ENCODE measurements around the gene GBE1. TPM values are rescaled to one million over a fixed set of nuclear protein-coding genes. Genes with fewer than 3 reads are reported as not detected.

GBE1 gene
- total RNA-seq, 2 donors from 2014 or later = 9.6 to 15.8 TPM

DNA sequence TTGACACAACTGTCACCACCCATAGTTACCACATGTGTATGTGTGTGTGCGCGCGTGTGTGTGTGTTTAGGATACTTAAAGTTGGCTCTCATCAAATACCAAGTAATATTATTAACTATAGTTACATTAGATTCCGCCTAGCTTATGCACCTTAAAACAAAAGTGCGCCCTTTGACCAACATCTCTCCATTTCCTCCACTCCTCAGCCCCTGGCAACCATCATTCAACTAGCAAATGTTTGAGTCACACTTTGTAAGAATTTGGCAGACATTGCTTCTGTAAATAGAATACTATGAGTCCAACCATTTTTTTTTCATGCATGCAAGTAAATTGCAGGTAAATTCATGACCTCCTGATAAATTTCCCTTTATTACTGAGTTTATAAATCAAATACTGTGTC is 169.3 kb downstream of the GBE1 start:
- intact Hi-C loops (cut with DNase I) = no loop called here
- no peak for DNase-seq
- Histone ChIP-seq H3K4me1 (no peaks in the 10 kb centered on the region), H3K4me3 (no peak overlapping the region), H3K27ac (no peak overlapping the region), H3K27me3 (no peaks in the 10 kb centered on the region), H3K9me3 (no peaks in the 10 kb centered on the region), H3K36me3 (replicated peaks in 1 of 2; ENCODE audit: insufficient read depth in 1 of 2, low read depth in 2 of 2) (peaks cover 0 to 5% of the 10 kb centered on the region in 2 donors)
- TF ChIP-seq CTCF (IDR thresholded peaks at IDR 0.05) (no peak), POLR2A (IDR thresholded peaks at IDR 0.05) (no peak)
- WGBS, 2 donors = 96 to 97% methylated on average over 5 of the region's 5 CpGs
- ATAC-seq = no peak

- DNase-seq = no peak
- no peaks in the 10 kb centered on the region for H3K27me3 ChIP-seq
- intact Hi-C loops (cut with DNase I) = no loop called here
- peaks cover 2 to 4% of the 10 kb centered on the region in 2 donors for H3K36me3 ChIP-seq (replicated peaks in 1 of 2; ENCODE audit: insufficient read depth in 1 of 2, low read depth in 2 of 2)
- no peak overlapping the region for H3K27ac ChIP-seq
- WGBS, 2 donors = 59 to 64% methylated on average over 5 of the region's 5 CpGs
- no peaks in the 10 kb centered on the region for H3K9me3 ChIP-seq
- H3K4me1 ChIP-seq = no peaks in the 10 kb centered on the region
- H3K4me3 ChIP-seq = no peak overlapping the region
- no peak for ATAC-seq
- TF ChIP-seq POLR2A (IDR thresholded peaks at IDR 0.05) = no peak
- TF ChIP-seq CTCF (IDR thresholded peaks at IDR 0.05) = no peak
Observed at GRCh38 chr3:81585937-81586336, 175.5 kb downstream of the GBE1 start.

DNA sequence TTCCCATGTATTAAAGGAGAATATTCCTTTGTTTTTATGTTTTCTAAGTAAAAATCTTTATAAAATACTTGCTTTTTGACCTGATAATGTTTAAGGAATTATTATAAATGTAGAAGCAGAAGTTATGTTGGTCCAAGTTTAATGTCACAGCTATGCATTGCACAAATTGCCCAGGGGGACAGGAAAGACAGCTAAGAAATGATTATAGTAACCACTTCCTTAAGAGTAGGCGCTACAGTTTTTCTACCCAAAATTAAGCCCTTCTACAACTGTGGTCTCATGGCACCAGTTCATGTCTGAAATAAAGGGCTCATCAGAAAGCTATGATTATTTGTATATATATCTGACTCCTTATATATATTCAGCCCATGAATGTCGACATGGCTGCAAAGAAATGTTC is 176.4 kb downstream of the GBE1 start:
- H3K4me1 ChIP-seq = no peaks in the 10 kb centered on the region
- no peak for ATAC-seq
- intact Hi-C loops (cut with DNase I) = no loop called here
- no peaks in the 10 kb centered on the region for H3K9me3 ChIP-seq
- WGBS, 2 donors = 82 to 95% methylated on average over 2 of the region's 2 CpGs
- TF ChIP-seq CTCF (IDR thresholded peaks at IDR 0.05) (no peak), POLR2A (IDR thresholded peaks at IDR 0.05) (no peak)
- H3K27me3 ChIP-seq = no peaks in the 10 kb centered on the region
- H3K36me3 ChIP-seq (replicated peaks in 1 of 2; ENCODE audit: insufficient read depth in 1 of 2, low read depth in 2 of 2) = peaks cover 0 to 4% of the 10 kb centered on the region in 2 donors
- no peak overlapping the region for H3K27ac ChIP-seq
- H3K4me3 ChIP-seq = no peak overlapping the region
- no peak for DNase-seq

DNA sequence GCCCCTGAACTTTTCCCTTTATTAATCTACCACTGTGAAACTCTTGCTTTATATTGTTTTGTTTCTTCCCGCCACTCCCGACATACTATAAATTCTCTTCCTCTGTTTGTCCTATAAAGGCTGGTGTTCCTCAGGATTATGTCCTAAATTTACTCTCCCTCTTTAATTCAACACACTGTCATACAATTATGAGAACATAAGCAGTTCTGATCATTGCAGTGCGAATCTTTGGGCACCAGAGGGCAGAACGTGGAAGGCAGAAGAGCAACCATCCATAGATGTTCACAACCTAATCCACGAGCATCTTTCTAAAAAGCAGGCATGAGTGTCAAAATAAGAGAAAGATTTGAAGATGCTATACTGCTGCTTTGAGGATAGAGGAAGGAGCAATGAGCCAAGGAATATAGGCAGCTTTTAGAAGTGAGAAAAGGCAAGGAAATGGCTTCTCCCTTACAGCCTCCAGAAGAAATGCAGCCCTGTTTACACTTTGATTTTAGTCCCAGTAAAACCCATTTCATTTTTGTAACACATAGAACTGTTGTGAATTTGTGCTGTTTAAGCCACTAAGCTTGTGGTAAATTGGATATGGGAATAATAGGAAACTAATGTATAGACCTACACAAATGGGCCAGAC is 179.4 kb downstream of the GBE1 start:
- no peaks in the 10 kb centered on the region for H3K27me3 ChIP-seq
- H3K36me3 ChIP-seq (replicated peaks in 1 of 2; ENCODE audit: insufficient read depth in 1 of 2, low read depth in 2 of 2) = peaks cover 0 to 4% of the 10 kb centered on the region in 2 donors
- TF ChIP-seq POLR2A (IDR thresholded peaks at IDR 0.05) = no peak
- TF ChIP-seq CTCF (IDR thresholded peaks at IDR 0.05) = peak; percentile 24 to 57 (median 51)
- no peak overlapping the region for H3K27ac ChIP-seq
- H3K4me3 ChIP-seq = no peak overlapping the region
- ATAC-seq = peak; percentile 50
- 21 to 27% methylated on average over 5 of the region's 5 CpGs for WGBS, 2 donors
- H3K4me1 ChIP-seq = no peaks in the 10 kb centered on the region
- H3K9me3 ChIP-seq = no peaks in the 10 kb centered on the region
- DNase-seq = peak; percentile 23 to 52 (median 32)
- intact Hi-C loops (cut with DNase I) = no loop called here

DNA sequence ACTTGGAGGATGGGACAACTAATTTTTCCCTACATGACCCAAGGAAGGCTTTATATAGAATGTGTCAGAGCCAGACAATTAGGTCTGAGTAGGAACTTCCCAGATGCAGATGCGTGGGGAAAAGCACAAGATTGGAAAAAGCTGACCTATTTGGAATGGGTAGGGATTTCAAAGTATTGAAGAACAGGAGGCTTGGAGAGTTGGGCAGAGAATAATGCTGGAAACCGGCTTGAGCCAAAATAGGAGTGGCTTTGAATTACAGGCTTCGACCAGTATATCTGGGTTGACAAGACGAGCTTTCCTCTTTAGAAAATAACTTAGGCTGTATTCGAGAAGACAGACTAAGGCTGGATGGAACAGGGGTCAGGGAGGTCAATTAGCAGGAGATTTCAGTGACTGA is 181.1 kb downstream of the GBE1 start:
- H3K27me3 ChIP-seq = no peaks in the 10 kb centered on the region
- DNase-seq (no peak), ATAC-seq (no peak)
- H3K36me3 ChIP-seq (replicated peaks in 1 of 2; ENCODE audit: insufficient read depth in 1 of 2, low read depth in 2 of 2) = peaks cover 0 to under 1% of the 10 kb centered on the region in 2 donors
- intact Hi-C loops (cut with DNase I) = no loop called here
- no peaks in the 10 kb centered on the region for H3K9me3 ChIP-seq
- no peak overlapping the region for H3K27ac ChIP-seq
- WGBS, 2 donors = 71 to 76% methylated on average over 5 of the region's 5 CpGs
- no peak overlapping the region for H3K4me3 ChIP-seq
- H3K4me1 ChIP-seq = no peaks in the 10 kb centered on the region
- TF ChIP-seq CTCF (IDR thresholded peaks at IDR 0.05) (no peak), POLR2A (IDR thresholded peaks at IDR 0.05) (no peak)

All from body of pancreas (tissue), 4 donors.